Natural killer cell (primary cell): ENCODE data around the gene MCF2L. TPM values are rescaled to one million over a fixed set of nuclear protein-coding genes. Genes with fewer than 3 reads are reported as not detected.

Experiments
- ATAC-seq, 3 donors: fragments of 150-1000 bp in 2 of 3; fragments of 200-7000 bp in 1 of 3; cut with Tn5 transposase; 1 replicate in 1 of 3; 2 replicates in 2 of 3; pipeline ENCODE4 v1.10.0; 2021; ENCODE audit warnings: mild to moderate bottlenecking in 2 of 3, moderate library complexity in 2 of 3
- DNase-seq, 2 donors: peaks; one replicate each; pipeline versions ENCODE4 v3.0.0 to v3.0.0-alpha.2; 2013 to 2021; ENCODE audit warnings: mixed read lengths in 1 of 2
- H3K27ac ChIP-seq: one replicate; pipeline ENCODE4 v1.5.1; 2013; ENCODE audit warnings: mild to moderate bottlenecking, low read length
- H3K27me3 ChIP-seq: one replicate; pipeline ENCODE4 v1.6.1; 2013; ENCODE audit warnings: low read length; ENCODE audit not compliant: control insufficient read depth, insufficient read depth
- H3K36me3 ChIP-seq: one replicate; pipeline ENCODE4 v1.6.1; 2013; ENCODE audit warnings: low read length; ENCODE audit not compliant: control insufficient read depth, insufficient read depth
- H3K4me1 ChIP-seq: one replicate; pipeline ENCODE4 v1.6.1; 2013; ENCODE audit warnings: low read length; ENCODE audit not compliant: control insufficient read depth, insufficient read depth
- H3K4me3 ChIP-seq: one replicate; pipeline ENCODE4 v1.5.1; 2013; ENCODE audit warnings: low read length
- H3K9me3 ChIP-seq: one replicate; pipeline ENCODE4 v1.6.1; 2013; ENCODE audit warnings: low read length; ENCODE audit not compliant: control insufficient read depth, insufficient read depth
- H3K27ac Mint-ChIP-seq, 2 donors: one replicate each; pipeline ENCODE4 v1.8.0; 2022; ENCODE audit warnings: mild to moderate bottlenecking in 2 of 2, mixed read lengths in 2 of 2, moderate library complexity in 1 of 2
- H3K27me3 Mint-ChIP-seq, 2 donors: one replicate each; pipeline ENCODE4 v1.8.0; 2022; ENCODE audit warnings: low read depth in 2 of 2, mixed read lengths in 2 of 2
- H3K36me3 Mint-ChIP-seq: one replicate; pipeline ENCODE4 v1.8.0; 2022; ENCODE audit warnings: mixed read lengths
- H3K4me1 Mint-ChIP-seq, 2 donors: one replicate each; pipeline ENCODE4 v1.8.0; 2022; ENCODE audit warnings: mixed read lengths in 2 of 2
- H3K4me3 Mint-ChIP-seq: one replicate; pipeline ENCODE4 v1.8.0; 2022; ENCODE audit warnings: mild to moderate bottlenecking, moderate library complexity, mixed read lengths
- H3K9me3 Mint-ChIP-seq, 2 donors: one replicate each; pipeline ENCODE4 v1.8.0; 2022; ENCODE audit warnings: mixed read lengths in 2 of 2
- WGBS: methylation state at CpG from one replicate; pipeline ENCODE4 v1.1.7; 2013; ENCODE audit warnings: missing lambda C conversion rate; ENCODE audit not compliant: insufficient coverage; 5-methylcytosine and 5-hydroxymethylcytosine counted together
- intact Hi-C: fragments of 100-400 bp; cut with micrococcal nuclease; formaldehyde crosslinking; loops from one replicate; pipeline ENCODE4 v1.14.2; 2022
- total RNA-seq, 4 donors: library from RNA; stranded (reverse); fragments of 120-200 nt in 1 of 4; gene quantifications; one replicate each; pipeline versions ENCODE4 v1.2.3 to v1.2.4, GENCODE V29; 2013 to 2022
- TF ChIP-seq, protein P1 (sequence below): fragments of 200-600 bp; IDR thresholded peaks from one replicate; pipeline ENCODE4 v1.8.0; 2022; ENCODE audit warnings: antibody characterized with exemption

MCF2L gene
- total RNA-seq, 3 donors from 2014 or later (not counting 1 experiment from before 2014, with no cell fraction given) = 1.7 to 3.0 (median 3.0) TPM

DNA sequence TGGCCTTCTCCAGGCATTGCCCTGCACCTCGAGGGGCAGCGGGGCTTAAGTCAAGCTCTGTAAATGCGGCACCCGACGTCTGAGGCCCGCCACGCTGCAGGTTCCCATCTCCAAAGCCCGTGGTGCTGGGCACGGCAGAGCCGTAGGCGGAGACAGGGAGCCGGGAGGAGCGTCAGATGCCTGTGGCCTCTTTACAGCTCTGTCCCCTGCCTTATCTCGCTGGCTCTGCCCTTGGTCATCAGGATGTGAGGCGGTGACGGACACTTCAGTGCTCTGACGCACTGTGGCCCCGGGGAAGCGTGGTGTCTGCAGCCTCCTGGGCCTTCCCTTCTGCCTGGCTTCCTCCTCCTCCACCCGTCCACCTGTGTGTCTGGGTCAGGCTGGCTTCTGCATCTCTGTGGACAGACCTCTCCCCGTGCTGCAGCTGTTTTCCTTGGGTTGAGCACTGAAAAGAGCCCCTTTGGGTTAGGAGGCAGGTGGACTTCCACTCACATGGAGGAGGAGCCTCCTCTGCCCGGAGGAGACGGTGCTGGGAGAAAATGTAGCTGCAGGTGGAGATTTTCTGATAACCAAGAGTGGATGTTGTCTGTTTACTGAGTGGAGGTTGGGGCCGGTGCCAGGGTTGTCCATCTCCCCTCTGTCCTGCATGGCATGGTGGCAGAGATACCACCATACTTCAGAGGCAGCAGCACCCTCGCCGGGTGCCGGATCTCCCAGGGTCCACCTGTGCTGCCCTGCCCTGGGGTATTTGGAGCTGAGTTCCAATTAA is 14.6 kb downstream of the MCF2L start:
- intact Hi-C loops = no loop called here
- no peaks in the 10 kb centered on the region for H3K4me1 ChIP-seq
- Mint-ChIP-seq H3K4me3 (no peak overlapping the region), H3K27me3 (no peaks in the 10 kb centered on the region), H3K36me3 (no peaks in the 10 kb centered on the region), H3K27ac (no peak overlapping the region), H3K9me3 (no peaks in the 10 kb centered on the region), H3K4me1 (no peaks in the 10 kb centered on the region)
- H3K36me3 ChIP-seq = no peaks in the 10 kb centered on the region
- no peak for DNase-seq
- H3K27me3 ChIP-seq = no peaks in the 10 kb centered on the region
- no peak overlapping the region for H3K27ac ChIP-seq
- ATAC-seq = no peak
- no peak overlapping the region for H3K4me3 ChIP-seq
- 89% methylated on average over 26 of the region's 27 CpGs for WGBS
- no peaks in the 10 kb centered on the region for H3K9me3 ChIP-seq
- TF ChIP-seq, protein P1, sequence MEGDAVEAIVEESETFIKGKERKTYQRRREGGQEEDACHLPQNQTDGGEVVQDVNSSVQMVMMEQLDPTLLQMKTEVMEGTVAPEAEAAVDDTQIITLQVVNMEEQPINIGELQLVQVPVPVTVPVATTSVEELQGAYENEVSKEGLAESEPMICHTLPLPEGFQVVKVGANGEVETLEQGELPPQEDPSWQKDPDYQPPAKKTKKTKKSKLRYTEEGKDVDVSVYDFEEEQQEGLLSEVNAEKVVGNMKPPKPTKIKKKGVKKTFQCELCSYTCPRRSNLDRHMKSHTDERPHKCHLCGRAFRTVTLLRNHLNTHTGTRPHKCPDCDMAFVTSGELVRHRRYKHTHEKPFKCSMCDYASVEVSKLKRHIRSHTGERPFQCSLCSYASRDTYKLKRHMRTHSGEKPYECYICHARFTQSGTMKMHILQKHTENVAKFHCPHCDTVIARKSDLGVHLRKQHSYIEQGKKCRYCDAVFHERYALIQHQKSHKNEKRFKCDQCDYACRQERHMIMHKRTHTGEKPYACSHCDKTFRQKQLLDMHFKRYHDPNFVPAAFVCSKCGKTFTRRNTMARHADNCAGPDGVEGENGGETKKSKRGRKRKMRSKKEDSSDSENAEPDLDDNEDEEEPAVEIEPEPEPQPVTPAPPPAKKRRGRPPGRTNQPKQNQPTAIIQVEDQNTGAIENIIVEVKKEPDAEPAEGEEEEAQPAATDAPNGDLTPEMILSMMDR = no peak

DNA sequence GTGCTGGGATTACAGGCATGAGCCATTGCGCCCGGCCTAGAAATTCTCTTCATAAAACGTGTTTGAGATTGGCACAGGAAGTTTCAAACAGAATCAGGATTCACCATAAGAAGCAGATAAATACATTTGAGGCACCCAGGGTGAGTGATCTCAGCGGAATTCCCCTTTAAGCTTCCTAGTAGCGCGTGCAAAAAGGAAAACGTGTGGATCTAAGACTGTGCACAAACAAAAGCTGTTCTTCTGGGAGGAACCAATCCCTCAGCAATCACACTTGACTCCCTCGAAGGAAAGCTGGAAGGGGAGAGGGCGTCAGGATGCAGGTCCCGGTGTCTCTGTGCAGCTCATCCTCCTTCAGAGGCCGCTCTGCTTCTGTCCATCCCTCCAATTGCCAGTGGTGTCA is 15.5 kb downstream of the MCF2L start:
- Histone ChIP-seq H3K27ac (no peak overlapping the region), H3K4me3 (no peak overlapping the region), H3K36me3 (no peaks in the 10 kb centered on the region), H3K9me3 (no peaks in the 10 kb centered on the region), H3K4me1 (no peaks in the 10 kb centered on the region), H3K27me3 (no peaks in the 10 kb centered on the region)
- no peaks in the 10 kb centered on the region for H3K27me3 Mint-ChIP-seq
- H3K27ac Mint-ChIP-seq = no peak overlapping the region
- H3K4me1 Mint-ChIP-seq = no peaks in the 10 kb centered on the region
- no peak for DNase-seq
- ATAC-seq = no peak
- no peak overlapping the region for H3K4me3 Mint-ChIP-seq
- no peaks in the 10 kb centered on the region for H3K36me3 Mint-ChIP-seq
- H3K9me3 Mint-ChIP-seq = no peaks in the 10 kb centered on the region
- 88% methylated on average over 11 of the region's 11 CpGs for WGBS
- intact Hi-C loops = no loop called here
- TF ChIP-seq, protein P1 = no peak

DNA sequence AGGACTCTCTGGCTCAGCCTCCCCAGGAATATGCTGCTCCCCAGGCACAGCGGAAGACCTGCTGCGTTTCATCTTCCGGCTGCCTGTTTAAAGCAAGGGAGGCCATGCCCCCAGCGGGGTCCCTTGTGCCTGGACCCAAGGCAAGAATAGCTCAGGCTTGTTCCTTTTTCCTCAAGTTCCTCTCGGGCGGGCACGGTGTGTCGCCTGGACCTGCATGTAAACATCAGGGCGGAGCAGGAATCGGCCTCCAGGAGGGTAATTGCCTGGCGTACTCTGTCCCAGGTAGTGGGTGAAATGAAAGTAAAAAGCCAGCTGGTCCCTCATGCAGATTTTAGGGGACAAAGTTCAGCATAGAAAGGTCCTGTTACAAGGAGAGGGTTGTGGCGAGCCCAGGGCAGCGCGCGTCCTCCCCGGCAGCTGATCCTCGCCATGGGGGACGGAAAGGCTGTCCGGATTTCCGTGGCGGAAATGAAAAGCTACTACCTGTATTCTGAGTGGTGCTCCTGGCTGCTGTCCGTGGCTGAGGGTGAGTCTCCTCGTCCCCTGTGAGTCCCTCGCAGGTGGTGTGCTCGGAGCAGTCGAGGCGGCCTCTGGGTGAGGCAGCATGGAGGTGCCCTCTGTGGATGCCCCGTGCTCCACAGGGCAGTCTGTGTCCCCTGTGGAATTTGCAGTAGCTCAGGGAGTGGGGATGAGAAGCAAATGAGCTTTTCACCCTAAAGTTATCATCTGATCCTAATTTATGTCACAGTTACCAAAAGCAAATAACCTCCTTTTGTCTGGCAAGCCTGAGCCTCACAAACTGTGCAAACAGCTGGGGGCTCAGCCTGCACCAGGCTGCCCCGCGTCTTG is 16.2 kb downstream of the MCF2L start:
- Histone ChIP-seq H3K27me3 (no peaks in the 10 kb centered on the region), H3K36me3 (no peaks in the 10 kb centered on the region), H3K9me3 (no peaks in the 10 kb centered on the region), H3K27ac (no peak overlapping the region), H3K4me3 (no peak overlapping the region), H3K4me1 (no peaks in the 10 kb centered on the region)
- intact Hi-C loops = no loop called here
- Mint-ChIP-seq H3K4me3 (no peak overlapping the region), H3K27me3 (no peaks in the 10 kb centered on the region), H3K27ac (no peak overlapping the region), H3K36me3 (no peaks in the 10 kb centered on the region), H3K9me3 (no peaks in the 10 kb centered on the region), H3K4me1 (no peaks in the 10 kb centered on the region)
- no peak for ATAC-seq
- DNase-seq = no peak
- 74% methylated on average over 30 of the region's 30 CpGs for WGBS
- TF ChIP-seq, protein P1 = no peak
